GM20000 (cell line): ENCODE measurements around the gene PALD1.

Experiments
- DNase-seq: peaks from one replicate; pipeline ENCODE4 v3.0.0; 2012; ENCODE audit warnings: low spot score
- TF ChIP-seq, protein P1 (sequence below): IDR thresholded peaks from 2 replicates; pipeline ENCODE4 v1.5.1; 2012; ENCODE audit warnings: mild to moderate bottlenecking, control low read depth; ENCODE audit errors: extremely low read depth, missing control alignments

The PALD1 gene

DNA sequence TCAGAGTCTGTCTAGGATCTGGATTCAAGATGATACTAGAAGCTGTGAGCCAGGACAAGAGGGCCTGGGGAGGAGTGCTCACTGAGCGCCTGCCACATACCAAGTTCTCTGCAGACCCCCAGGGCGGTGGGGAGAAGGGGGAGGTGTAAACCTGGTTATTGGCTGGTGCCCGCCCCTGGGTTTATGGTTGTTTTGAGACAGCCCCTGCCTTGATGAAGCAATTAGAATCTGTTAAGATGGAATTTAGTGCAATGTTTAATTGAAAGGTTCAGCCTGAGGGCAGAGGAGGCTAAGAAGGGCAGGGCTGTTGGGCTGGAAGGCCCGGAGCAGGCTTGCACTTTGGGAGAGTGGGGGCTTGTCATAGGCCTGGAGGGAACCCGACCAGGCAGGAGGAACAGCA lies 81.3 kb downstream of the PALD1 start:
- TF ChIP-seq, protein P1, sequence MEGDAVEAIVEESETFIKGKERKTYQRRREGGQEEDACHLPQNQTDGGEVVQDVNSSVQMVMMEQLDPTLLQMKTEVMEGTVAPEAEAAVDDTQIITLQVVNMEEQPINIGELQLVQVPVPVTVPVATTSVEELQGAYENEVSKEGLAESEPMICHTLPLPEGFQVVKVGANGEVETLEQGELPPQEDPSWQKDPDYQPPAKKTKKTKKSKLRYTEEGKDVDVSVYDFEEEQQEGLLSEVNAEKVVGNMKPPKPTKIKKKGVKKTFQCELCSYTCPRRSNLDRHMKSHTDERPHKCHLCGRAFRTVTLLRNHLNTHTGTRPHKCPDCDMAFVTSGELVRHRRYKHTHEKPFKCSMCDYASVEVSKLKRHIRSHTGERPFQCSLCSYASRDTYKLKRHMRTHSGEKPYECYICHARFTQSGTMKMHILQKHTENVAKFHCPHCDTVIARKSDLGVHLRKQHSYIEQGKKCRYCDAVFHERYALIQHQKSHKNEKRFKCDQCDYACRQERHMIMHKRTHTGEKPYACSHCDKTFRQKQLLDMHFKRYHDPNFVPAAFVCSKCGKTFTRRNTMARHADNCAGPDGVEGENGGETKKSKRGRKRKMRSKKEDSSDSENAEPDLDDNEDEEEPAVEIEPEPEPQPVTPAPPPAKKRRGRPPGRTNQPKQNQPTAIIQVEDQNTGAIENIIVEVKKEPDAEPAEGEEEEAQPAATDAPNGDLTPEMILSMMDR: no peak
- no peak for DNase-seq

DNA sequence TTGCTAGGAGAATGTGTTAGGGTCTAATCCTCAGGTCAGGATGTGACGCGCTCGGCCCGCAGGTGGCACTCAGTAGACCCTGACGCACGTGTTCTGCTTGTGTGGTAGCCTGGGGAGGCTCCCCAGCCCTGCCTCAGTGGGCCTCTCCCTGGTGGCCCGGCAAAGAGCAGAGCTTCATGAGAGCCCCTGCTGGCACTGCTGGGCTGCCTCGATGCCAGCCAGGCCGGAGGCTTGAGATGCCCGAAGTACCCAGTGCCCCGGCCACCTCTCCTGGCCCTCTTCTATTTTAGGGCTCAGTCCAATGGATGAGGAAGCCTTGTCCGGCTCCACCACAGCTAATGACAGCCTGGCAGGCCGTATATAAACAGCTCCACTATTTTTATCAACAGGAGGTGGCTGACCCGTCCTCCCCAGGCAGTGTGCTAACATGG lies 82.0 kb downstream of the PALD1 start:
- TF ChIP-seq, protein P1: no peak
- DNase-seq: no peak

DNA sequence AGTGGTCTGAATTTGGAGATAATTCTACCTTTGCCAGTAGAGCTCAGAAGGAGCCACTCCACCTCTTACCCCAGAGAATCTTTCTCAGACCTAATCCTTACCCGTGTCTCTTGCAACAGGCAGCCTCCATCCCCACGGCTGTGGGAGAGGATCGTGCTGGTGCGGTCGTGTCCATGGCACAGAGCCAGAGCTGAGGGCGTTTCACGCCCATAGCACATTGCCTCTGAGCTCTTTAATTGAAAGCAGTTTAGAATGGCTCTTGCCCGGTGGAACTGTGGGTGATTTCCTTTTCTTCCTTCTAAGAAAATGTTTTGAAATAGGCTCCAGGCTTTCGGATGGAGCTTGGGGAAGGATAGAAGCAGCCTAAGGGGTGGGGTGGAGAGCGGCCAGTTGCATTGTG lies 82.5 kb downstream of the PALD1 start:
- TF ChIP-seq, protein P1: no peak
- DNase-seq: no peak

DNA sequence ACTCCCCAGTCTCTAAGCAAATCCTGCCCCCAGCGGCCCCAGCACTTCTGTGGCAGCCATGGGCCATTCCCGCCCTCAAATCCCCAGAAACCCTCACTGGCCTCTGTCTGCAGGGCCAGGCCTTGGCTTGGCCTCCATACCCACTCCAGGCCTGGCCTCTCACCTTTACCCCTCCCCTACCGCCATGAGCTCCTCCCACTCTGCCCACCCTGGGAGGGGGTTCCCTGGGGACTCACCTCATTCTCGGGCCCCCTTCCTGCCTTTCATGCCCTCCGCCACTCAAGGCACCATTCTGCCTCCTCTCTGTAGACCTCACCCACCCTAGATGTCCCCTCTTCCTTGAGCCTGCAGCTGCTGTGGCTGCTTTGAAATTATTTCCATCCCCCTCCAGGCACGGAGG lies 83.0 kb downstream of the PALD1 start:
- TF ChIP-seq, protein P1: no peak
- DNase-seq: no peak

DNA sequence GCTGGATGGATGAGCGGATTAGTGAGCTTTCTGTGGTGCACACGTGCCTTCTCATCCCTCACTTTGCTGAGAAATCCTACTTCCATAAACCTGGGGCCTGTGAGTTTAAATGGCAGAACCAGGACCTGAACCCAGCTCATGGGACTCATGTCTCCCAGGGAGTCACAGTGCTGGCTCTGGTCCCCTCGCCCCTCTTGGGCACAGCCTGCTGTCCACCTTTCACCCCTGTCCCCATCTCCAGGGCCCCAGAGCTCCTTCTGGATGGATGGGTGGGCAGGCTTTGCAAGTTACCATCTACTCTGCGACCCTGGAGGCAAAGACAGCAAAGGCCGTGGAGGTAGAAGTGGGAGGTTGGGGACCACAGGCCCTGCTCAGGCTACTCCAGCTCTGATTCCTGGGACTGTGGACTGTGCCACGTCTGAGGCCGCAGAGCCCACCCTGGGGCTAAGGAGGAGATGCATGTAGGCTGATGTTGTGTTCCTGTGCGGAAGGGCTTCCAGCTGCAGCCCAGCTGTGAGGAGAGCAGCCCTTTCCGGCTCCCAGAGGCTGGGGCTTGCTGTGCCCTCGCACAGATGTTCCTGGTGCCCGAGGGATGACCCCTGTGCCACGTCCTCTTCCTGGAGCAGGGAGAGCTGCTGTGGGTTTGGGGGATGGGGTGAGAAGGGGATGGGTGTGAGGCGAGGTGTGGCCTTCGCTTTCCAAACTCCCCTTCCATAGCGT lies 83.6 kb downstream of the PALD1 start:
- no peak for DNase-seq
- TF ChIP-seq, protein P1: no peak

DNA sequence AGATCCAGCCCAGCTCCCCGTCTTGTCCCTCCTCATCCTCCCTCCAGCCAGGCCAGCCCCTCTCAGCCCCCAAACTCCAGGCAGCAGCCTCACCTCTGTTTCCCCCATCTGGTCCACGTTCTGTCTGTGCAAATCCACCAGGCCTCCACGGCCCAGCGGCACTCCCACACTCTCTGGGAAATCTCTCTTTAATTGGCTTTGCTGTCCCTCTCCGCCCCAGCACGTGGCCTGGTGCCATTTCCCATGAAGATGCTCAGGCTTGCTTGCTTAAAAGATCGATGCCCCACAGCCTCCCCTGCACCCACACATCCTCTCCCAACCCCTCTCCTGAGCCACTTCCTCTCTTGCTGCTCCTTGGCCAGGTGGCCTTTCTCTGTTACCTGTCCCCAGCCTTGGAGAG lies 84.7 kb downstream of the PALD1 start:
- no peak for DNase-seq
- TF ChIP-seq, protein P1: no peak

DNA sequence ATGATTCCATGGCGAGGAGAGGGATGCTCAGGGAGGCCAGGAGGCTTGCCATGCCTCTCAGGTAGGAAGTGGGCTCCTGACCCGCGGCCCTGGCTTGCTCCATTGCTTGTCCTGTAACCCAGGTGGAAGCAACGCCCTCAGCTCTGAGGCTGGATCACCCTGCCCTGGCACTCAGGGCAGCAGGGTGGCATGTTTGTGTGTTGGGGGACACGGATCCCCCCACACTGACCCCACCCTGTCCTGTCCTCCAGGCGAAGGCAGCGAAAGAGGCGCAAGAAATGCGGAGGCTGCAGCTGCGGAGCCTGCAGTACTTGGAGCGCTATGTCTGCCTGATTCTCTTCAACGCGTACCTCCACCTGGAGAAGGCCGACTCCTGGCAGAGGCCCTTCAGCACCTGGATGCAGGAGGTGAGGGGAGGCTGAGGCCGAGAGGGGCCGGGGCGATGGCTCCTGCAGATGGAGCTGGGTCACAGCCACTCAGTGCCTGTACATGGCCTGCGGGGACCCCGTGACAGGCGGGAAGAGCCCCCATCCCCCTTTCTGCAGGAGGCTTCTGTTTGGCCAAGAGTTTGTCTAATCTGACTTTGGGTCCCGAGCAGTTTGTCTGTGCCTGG lies 85.7 kb downstream of the PALD1 start:
- TF ChIP-seq, protein P1: no peak

More for the DNA sequence above, 85.7 kb downstream of the PALD1 start:
- DNase-seq: no peak
